ENCODE measurements around the gene WDR82.
A peak's percentile ranks its signal among the peaks of the same experiment; 100 is the strongest.

WDR82 gene

GRCh38 chr3:52233968-52234367, 44.5 kb downstream of the WDR82 start:
- Histone ChIP-seq H3K9me3 (ENCODE audit: control insufficient read depth in 2 of 2, low read length in 2 of 2) (no peaks in the 10 kb centered on the region), H3K27me3 (ENCODE audit: control insufficient read depth in 1 of 2, insufficient read depth in 2 of 2, low read length in 2 of 2) (no peaks in the 10 kb centered on the region), H3K27ac (ENCODE audit: low read length) (no peak overlapping the region), H3K4me1 (ENCODE audit: control insufficient read depth, insufficient read depth, low read length) (peaks cover 45% of the 10 kb centered on the region), H3K36me3 (ENCODE audit: control insufficient read depth in 2 of 2, insufficient read depth in 2 of 2, low read length in 2 of 2) (peaks cover 34 to 36% of the 10 kb centered on the region in 2 donors), H3K4me3 (ENCODE audit: low read length in 2 of 2) (no peak overlapping the region), H3K9ac (ENCODE audit: low read length in 2 of 2) (no peak overlapping the region)

GRCh38 chr3:52233108-52233591, 45.3 kb downstream of the WDR82 start:
- H3K27ac ChIP-seq (ENCODE audit: low read length): no peak overlapping the region
- peaks cover 38 to 40% of the 10 kb centered on the region in 2 donors for H3K36me3 ChIP-seq (ENCODE audit: control insufficient read depth in 2 of 2, insufficient read depth in 2 of 2, low read length in 2 of 2)
- no peaks in the 10 kb centered on the region for H3K27me3 ChIP-seq (ENCODE audit: control insufficient read depth in 1 of 2, insufficient read depth in 2 of 2, low read length in 2 of 2)
- H3K4me3 ChIP-seq (ENCODE audit: low read length in 2 of 2): no peak overlapping the region
- no peaks in the 10 kb centered on the region for H3K9me3 ChIP-seq (ENCODE audit: control insufficient read depth in 2 of 2, low read length in 2 of 2)
- peaks cover 40% of the 10 kb centered on the region for H3K4me1 ChIP-seq (ENCODE audit: control insufficient read depth, insufficient read depth, low read length)
- peak overlapping the region in 1 of 2 donors; percentile 36 for H3K9ac ChIP-seq (ENCODE audit: low read length in 2 of 2)

- H3K27ac ChIP-seq (ENCODE audit: low read length): no peak overlapping the region
- peak overlapping the region in 1 of 2 donors; percentile 36 for H3K9ac ChIP-seq (ENCODE audit: low read length in 2 of 2)
- H3K27me3 ChIP-seq (ENCODE audit: control insufficient read depth in 1 of 2, insufficient read depth in 2 of 2, low read length in 2 of 2): no peaks in the 10 kb centered on the region
- no peaks in the 10 kb centered on the region for H3K9me3 ChIP-seq (ENCODE audit: control insufficient read depth in 2 of 2, low read length in 2 of 2)
- H3K4me3 ChIP-seq (ENCODE audit: low read length in 2 of 2): no peak overlapping the region
- peaks cover 40 to 43% of the 10 kb centered on the region in 2 donors for H3K36me3 ChIP-seq (ENCODE audit: control insufficient read depth in 2 of 2, insufficient read depth in 2 of 2, low read length in 2 of 2)
- peaks cover 33% of the 10 kb centered on the region for H3K4me1 ChIP-seq (ENCODE audit: control insufficient read depth, insufficient read depth, low read length)
These were observed 46.0 kb downstream of the WDR82 start for GRCh38 chr3:52232279-52233107.

- Histone ChIP-seq H3K4me1 (ENCODE audit: control insufficient read depth, insufficient read depth, low read length) (peaks cover 25% of the 10 kb centered on the region), H3K36me3 (ENCODE audit: control insufficient read depth in 2 of 2, insufficient read depth in 2 of 2, low read length in 2 of 2) (peaks cover 40 to 43% of the 10 kb centered on the region in 2 donors), H3K4me3 (ENCODE audit: low read length in 2 of 2) (no peak overlapping the region), H3K9me3 (ENCODE audit: control insufficient read depth in 2 of 2, low read length in 2 of 2) (no peaks in the 10 kb centered on the region), H3K9ac (ENCODE audit: low read length in 2 of 2) (no peak overlapping the region), H3K27ac (ENCODE audit: low read length) (no peak overlapping the region), H3K27me3 (ENCODE audit: control insufficient read depth in 1 of 2, insufficient read depth in 2 of 2, low read length in 2 of 2) (no peaks in the 10 kb centered on the region)
These were observed 46.8 kb downstream of the WDR82 start for GRCh38 chr3:52231502-52232278.

GRCh38 chr3:52230889-52231499, 47.5 kb downstream of the WDR82 start:
- no peaks in the 10 kb centered on the region for H3K9me3 ChIP-seq (ENCODE audit: control insufficient read depth in 2 of 2, low read length in 2 of 2)
- peaks cover 18% of the 10 kb centered on the region for H3K4me1 ChIP-seq (ENCODE audit: control insufficient read depth, insufficient read depth, low read length)
- no peaks in the 10 kb centered on the region for H3K27me3 ChIP-seq (ENCODE audit: control insufficient read depth in 1 of 2, insufficient read depth in 2 of 2, low read length in 2 of 2)
- H3K27ac ChIP-seq (ENCODE audit: low read length): no peak overlapping the region
- peaks cover 40 to 43% of the 10 kb centered on the region in 2 donors for H3K36me3 ChIP-seq (ENCODE audit: control insufficient read depth in 2 of 2, insufficient read depth in 2 of 2, low read length in 2 of 2)
- no peak overlapping the region for H3K9ac ChIP-seq (ENCODE audit: low read length in 2 of 2)
- no peak overlapping the region for H3K4me3 ChIP-seq (ENCODE audit: low read length in 2 of 2)

GRCh38 chr3:52230461-52230860, 48.0 kb downstream of the WDR82 start:
- Histone ChIP-seq H3K4me3 (ENCODE audit: low read length in 2 of 2) (no peak overlapping the region), H3K27ac (ENCODE audit: low read length) (no peak overlapping the region), H3K36me3 (ENCODE audit: control insufficient read depth in 2 of 2, insufficient read depth in 2 of 2, low read length in 2 of 2) (peaks cover 36 to 43% of the 10 kb centered on the region in 2 donors), H3K4me1 (ENCODE audit: control insufficient read depth, insufficient read depth, low read length) (peaks cover 14% of the 10 kb centered on the region), H3K9ac (ENCODE audit: low read length in 2 of 2) (no peak overlapping the region), H3K27me3 (ENCODE audit: control insufficient read depth in 1 of 2, insufficient read depth in 2 of 2, low read length in 2 of 2) (no peaks in the 10 kb centered on the region), H3K9me3 (ENCODE audit: control insufficient read depth in 2 of 2, low read length in 2 of 2) (no peaks in the 10 kb centered on the region)

- Histone ChIP-seq H3K4me3 (ENCODE audit: low read length in 2 of 2) (no peak overlapping the region), H3K36me3 (ENCODE audit: control insufficient read depth in 2 of 2, insufficient read depth in 2 of 2, low read length in 2 of 2) (peaks cover 32 to 40% of the 10 kb centered on the region in 2 donors), H3K4me1 (ENCODE audit: control insufficient read depth, insufficient read depth, low read length) (peaks cover 8% of the 10 kb centered on the region)
These were observed 48.8 kb downstream of the WDR82 start for GRCh38 chr3:52229656-52230055.

GRCh38 chr3:52228751-52229291, 49.6 kb downstream of the WDR82 start:
- Histone ChIP-seq H3K36me3 (ENCODE audit: control insufficient read depth in 2 of 2, insufficient read depth in 2 of 2, low read length in 2 of 2) (peaks cover 29 to 38% of the 10 kb centered on the region in 2 donors), H3K4me1 (ENCODE audit: control insufficient read depth, insufficient read depth, low read length) (peaks cover 5% of the 10 kb centered on the region), H3K4me3 (ENCODE audit: low read length in 2 of 2) (no peak overlapping the region), H3K9ac (ENCODE audit: low read length in 2 of 2) (no peak overlapping the region), H3K27me3 (ENCODE audit: control insufficient read depth in 1 of 2, insufficient read depth in 2 of 2, low read length in 2 of 2) (no peaks in the 10 kb centered on the region), H3K9me3 (ENCODE audit: control insufficient read depth in 2 of 2, low read length in 2 of 2) (no peaks in the 10 kb centered on the region), H3K27ac (ENCODE audit: low read length) (no peak overlapping the region)

More at GRCh38 chr3:52229656-52230055, 48.8 kb downstream of the WDR82 start:
- Histone ChIP-seq H3K9ac (ENCODE audit: low read length in 2 of 2) (no peak overlapping the region), H3K9me3 (ENCODE audit: control insufficient read depth in 2 of 2, low read length in 2 of 2) (no peaks in the 10 kb centered on the region), H3K27ac (ENCODE audit: low read length) (no peak overlapping the region), H3K27me3 (ENCODE audit: control insufficient read depth in 1 of 2, insufficient read depth in 2 of 2, low read length in 2 of 2) (no peaks in the 10 kb centered on the region)

- H3K9me3 ChIP-seq (ENCODE audit: control insufficient read depth in 2 of 2, low read length in 2 of 2): no peaks in the 10 kb centered on the region
- no peak overlapping the region for H3K4me3 ChIP-seq (ENCODE audit: low read length in 2 of 2)
- H3K4me1 ChIP-seq (ENCODE audit: control insufficient read depth, insufficient read depth, low read length): peaks cover 5% of the 10 kb centered on the region
- H3K27me3 ChIP-seq (ENCODE audit: control insufficient read depth in 1 of 2, insufficient read depth in 2 of 2, low read length in 2 of 2): no peaks in the 10 kb centered on the region
- H3K36me3 ChIP-seq (ENCODE audit: control insufficient read depth in 2 of 2, insufficient read depth in 2 of 2, low read length in 2 of 2): peaks cover 29 to 38% of the 10 kb centered on the region in 2 donors
- no peak overlapping the region for H3K27ac ChIP-seq (ENCODE audit: low read length)
- H3K9ac ChIP-seq (ENCODE audit: low read length in 2 of 2): no peak overlapping the region
These were observed 50.2 kb downstream of the WDR82 start for GRCh38 chr3:52228266-52228665.

GRCh38 chr3:52227766-52228165, 50.7 kb downstream of the WDR82 start:
- peaks cover 29 to 34% of the 10 kb centered on the region in 2 donors for H3K36me3 ChIP-seq (ENCODE audit: control insufficient read depth in 2 of 2, insufficient read depth in 2 of 2, low read length in 2 of 2)

More at GRCh38 chr3:52227766-52228165, 50.7 kb downstream of the WDR82 start:
- H3K9me3 ChIP-seq (ENCODE audit: control insufficient read depth in 2 of 2, low read length in 2 of 2): no peaks in the 10 kb centered on the region
- peaks cover 5% of the 10 kb centered on the region for H3K4me1 ChIP-seq (ENCODE audit: control insufficient read depth, insufficient read depth, low read length)
- H3K4me3 ChIP-seq (ENCODE audit: low read length in 2 of 2): no peak overlapping the region
- H3K27ac ChIP-seq (ENCODE audit: low read length): no peak overlapping the region
- no peaks in the 10 kb centered on the region for H3K27me3 ChIP-seq (ENCODE audit: control insufficient read depth in 1 of 2, insufficient read depth in 2 of 2, low read length in 2 of 2)
- H3K9ac ChIP-seq (ENCODE audit: low read length in 2 of 2): no peak overlapping the region

Data from stomach smooth muscle (tissue), 2 donors.